Sigmoid colon (tissue), 7 donors: ENCODE results near the gene NR2C1. TPM values are rescaled to one million over a fixed set of nuclear protein-coding genes. Genes with fewer than 3 reads are reported as not detected.

Experiments used
- DNase-seq: peaks from one replicate; pipeline ENCODE4 v3.0.0-alpha.2; 2019
- H3K27ac ChIP-seq, 4 donors: fragments of 200-600 bp; sonication (generic); one replicate each; pipeline ENCODE4 v1.5.1; 2016 to 2019; ENCODE audit warnings: mild to moderate bottlenecking in 1 of 4
- H3K27me3 ChIP-seq, 3 donors: fragments of 200-600 bp; sonication (generic); one replicate each; pipeline ENCODE4 v1.5.1; 2019; ENCODE audit warnings: mild to moderate bottlenecking in 1 of 3
- H3K36me3 ChIP-seq, 4 donors: fragments of 200-600 bp; sonication (generic); one replicate each; pipeline ENCODE4 v1.5.1; 2016 to 2019
- H3K4me1 ChIP-seq, 4 donors: fragments of 200-600 bp; sonication (generic); one replicate each; pipeline ENCODE4 v1.5.1; 2017 to 2019
- H3K4me3 ChIP-seq, 4 donors: fragments of 200-600 bp; sonication (generic); one replicate each; pipeline ENCODE4 v1.5.1; 2017 to 2019; ENCODE audit warnings: mild to moderate bottlenecking in 2 of 4, moderate library complexity in 1 of 4
- H3K9me3 ChIP-seq, 4 donors: fragments of 200-600 bp in 3 of 4; sonication (generic) in 3 of 4; one replicate each; pipeline versions ENCODE4 v1.5.1 to v1.6.1; 2013 to 2019
- CTCF ChIP-seq, 4 experiments: fragments of 450-650 bp in 3 of 4; fragments of 200-600 bp in 1 of 4; IDR thresholded peaks; one replicate each; pipeline ENCODE4 v1.5.1; 2016 to 2019; ENCODE audit warnings: antibody characterized with exemption in 4 of 4, mild to moderate bottlenecking in 3 of 4, moderate library complexity in 2 of 4
- EP300 ChIP-seq, 4 donors: sonication (generic); formaldehyde crosslinking; IDR thresholded peaks; one replicate each; pipeline ENCODE4 v1.6.1; 2017; ENCODE audit warnings: antibody characterized with exemption in 4 of 4
- POLR2A ChIP-seq, 2 donors: fragments of 450-650 bp; IDR thresholded peaks; one replicate each; pipeline ENCODE4 v1.6.1; 2016; ENCODE audit warnings: antibody characterized with exemption in 2 of 2, mild to moderate bottlenecking in 2 of 2, moderate library complexity in 2 of 2
- POLR2AphosphoS5 ChIP-seq, 4 donors: sonication (generic); formaldehyde crosslinking; IDR thresholded peaks; one replicate each; pipeline ENCODE4 v1.6.1; 2017; ENCODE audit warnings: antibody characterized with exemption in 4 of 4
- WGBS, 2 donors: extraction: QIAGEN DNeasy Blood & Tissue Kit; methylation state at CpG; one replicate each; pipeline ENCODE4 v1.1.7; 2013; 5-methylcytosine and 5-hydroxymethylcytosine counted together
- intact Hi-C: fragments of 100-400 bp; cut with DNase I; formaldehyde crosslinking; loops from one replicate; pipeline ENCODE4 v1.15.1; 2023
- polyA plus RNA-seq, 3 donors: library from polyadenylated mRNA; stranded (reverse); fragments of 200-250 nt; gene quantifications; one replicate each; pipeline ENCODE4 v1.2.3, GENCODE V29; 2013
- total RNA-seq, 4 donors: library from RNA; depleted of rRNA; stranded (reverse); fragments of >200 nt; gene quantifications; one replicate each; pipeline ENCODE4 v1.1.0, GENCODE V29; 2016
- donor health status: healthy with polysubstance abuse.
- donor health status: Bipolar disorder and iron deficiency.
- donor health status: healthy.

The NR2C1 gene
- total and polyA plus RNA-seq, 7 donors: 7.8 to 78.1 (median 28.8) TPM

GRCh38 chr12:95116773-95117172 lies 43.4 kb upstream of the NR2C1 start:
- no peak for DNase-seq
- no peak overlapping the region for H3K4me3 ChIP-seq
- H3K27me3 ChIP-seq: no peaks in the 10 kb centered on the region
- H3K27ac ChIP-seq: peak overlapping the region; percentile 66 to 81 (median 68)
- intact Hi-C loops: loop anchor here (1.0 to 5.0 kb wide), 5 partner anchors 46 to 419 kb away; partner anchors contain the start of genes FGD6, METAP2 and VEZT
- H3K9me3 ChIP-seq: no peaks in the 10 kb centered on the region
- TF ChIP-seq EP300 (IDR thresholded peaks at IDR 0.05) (no peak), POLR2AphosphoS5 (IDR thresholded peaks at IDR 0.05) (no peak), POLR2A (IDR thresholded peaks at IDR 0.05) (no peak), CTCF (IDR thresholded peaks at IDR 0.05) (no peak)
- peaks cover 0 to 15% (median 4%) of the 10 kb centered on the region in 4 donors for H3K36me3 ChIP-seq
- 15 to 59% methylated on average over 3 of the region's 3 CpGs for WGBS, 2 donors
- H3K4me1 ChIP-seq: peaks cover 0 to 40% (median 25%) of the 10 kb centered on the region in 4 donors

- Histone ChIP-seq H3K27ac (peak overlapping the region; percentile 66 to 81 (median 68)), H3K4me1 (peaks cover 0 to 40% (median 25%) of the 10 kb centered on the region in 4 donors), H3K27me3 (no peaks in the 10 kb centered on the region), H3K9me3 (no peaks in the 10 kb centered on the region), H3K36me3 (peaks cover 0 to 19% (median 6%) of the 10 kb centered on the region in 4 donors), H3K4me3 (no peak overlapping the region)
- 57 to 62% methylated on average over 4 of the region's 4 CpGs for WGBS, 2 donors
- intact Hi-C loops: loop anchor here (5.0 kb wide), 2 partner anchors 46 to 356 kb away; partner anchors contain the start of gene METAP2
- no peak for DNase-seq
- TF ChIP-seq CTCF (IDR thresholded peaks at IDR 0.05): no peak
- peak in 3 of 4 donors; percentile 22 to 42 (median 34) for TF ChIP-seq POLR2AphosphoS5 (IDR thresholded peaks at IDR 0.05)
Measured at GRCh38 chr12:95116341-95116740, 42.9 kb upstream of the NR2C1 start.

- DNase-seq: no peak
- Histone ChIP-seq H3K27me3 (no peaks in the 10 kb centered on the region), H3K27ac (peak overlapping the region in 3 of 4 donors; percentile 66 to 81 (median 71)), H3K4me3 (no peak overlapping the region), H3K9me3 (no peaks in the 10 kb centered on the region), H3K36me3 (peaks cover 0 to 25% (median 8%) of the 10 kb centered on the region in 4 donors), H3K4me1 (peaks cover 0 to 40% (median 25%) of the 10 kb centered on the region in 4 donors)
- TF ChIP-seq POLR2AphosphoS5 (IDR thresholded peaks at IDR 0.05) (peak in 1 of 4 donors; percentile 19), CTCF (IDR thresholded peaks at IDR 0.05) (no peak)
- WGBS, 2 donors: 78 to 81% methylated on average over 7 of the region's 7 CpGs
- intact Hi-C loops: loop anchor here (5.0 kb wide), 2 partner anchors 47 to 357 kb away; partner anchors contain the start of gene METAP2
Measured at GRCh38 chr12:95115641-95116040, 42.2 kb upstream of the NR2C1 start.

- Histone ChIP-seq H3K36me3 (peaks cover 0 to 25% (median 8%) of the 10 kb centered on the region in 4 donors), H3K27ac (peak overlapping the region in 3 of 4 donors; percentile 66 to 81 (median 71))
Measured at GRCh38 chr12:95114766-95115405, 41.5 kb upstream of the NR2C1 start.

GRCh38 chr12:95107362-95107761 lies 33.9 kb upstream of the NR2C1 start:
- Histone ChIP-seq H3K4me3 (no peak overlapping the region), H3K4me1 (no peaks in the 10 kb centered on the region), H3K27me3 (no peaks in the 10 kb centered on the region), H3K27ac (no peak overlapping the region), H3K36me3 (peaks cover 0 to 57% (median 11%) of the 10 kb centered on the region in 4 donors), H3K9me3 (no peaks in the 10 kb centered on the region)
- 87 to 89% methylated on average over 7 of the region's 7 CpGs for WGBS, 2 donors
- TF ChIP-seq POLR2A (IDR thresholded peaks at IDR 0.05): no peak
- no peak for TF ChIP-seq CTCF (IDR thresholded peaks at IDR 0.05)
- no peak for TF ChIP-seq POLR2AphosphoS5 (IDR thresholded peaks at IDR 0.05)
- no peak for TF ChIP-seq EP300 (IDR thresholded peaks at IDR 0.05)
- no peak for DNase-seq
- intact Hi-C loops: no loop called here

More at GRCh38 chr12:95114766-95115405, 41.5 kb upstream of the NR2C1 start:
- DNase-seq: no peak
- TF ChIP-seq POLR2A (IDR thresholded peaks at IDR 0.05) (no peak), EP300 (IDR thresholded peaks at IDR 0.05) (no peak)
- WGBS, 2 donors: 78% methylated on average over 3 of the region's 3 CpGs
- H3K4me3 ChIP-seq: no peak overlapping the region
- peaks cover 0 to 40% (median 25%) of the 10 kb centered on the region in 4 donors for H3K4me1 ChIP-seq
- intact Hi-C loops: loop anchor here (5.0 kb wide), 2 partner anchors 47 to 357 kb away; partner anchors contain the start of gene METAP2
- no peaks in the 10 kb centered on the region for H3K27me3 ChIP-seq
- H3K9me3 ChIP-seq: no peaks in the 10 kb centered on the region
